ENCODE measurements around the gene NRBF2.

Gene NRBF2

GRCh38 chr10:63110940-63111339, 22.2 kb upstream of the NRBF2 start:
- no peak for TF ChIP-seq CTCF (conservative IDR thresholded peaks at IDR 0.05; ENCODE audit: low read length)
- H3K4me3 ChIP-seq (ENCODE audit: low read length), result no peak overlapping the region
- DNase-seq (ENCODE audit: low read depth), result no peak

GRCh38 chr10:63114031-63114814, 18.9 kb upstream of the NRBF2 start:
- no peak overlapping the region for H3K4me3 ChIP-seq (ENCODE audit: low read length)
- no peak for TF ChIP-seq CTCF (conservative IDR thresholded peaks at IDR 0.05; ENCODE audit: low read length)
- DNase-seq (ENCODE audit: low read depth), result peak; percentile 96

GRCh38 chr10:63115732-63116383, 17.3 kb upstream of the NRBF2 start:
- no peak overlapping the region for H3K4me3 ChIP-seq (ENCODE audit: low read length)
- peak; percentile 95 for DNase-seq (ENCODE audit: low read depth)
- peak; percentile 20 for TF ChIP-seq CTCF (conservative IDR thresholded peaks at IDR 0.05; ENCODE audit: low read length)

- no peak overlapping the region for H3K4me3 ChIP-seq (ENCODE audit: low read length)
- no peak for DNase-seq (ENCODE audit: low read depth)
- no peak for TF ChIP-seq CTCF (conservative IDR thresholded peaks at IDR 0.05; ENCODE audit: low read length)
Observed at GRCh38 chr10:63116452-63117072, 16.6 kb upstream of the NRBF2 start.

- TF ChIP-seq CTCF (conservative IDR thresholded peaks at IDR 0.05; ENCODE audit: low read length), result no peak
- DNase-seq (ENCODE audit: low read depth), result no peak
- no peak overlapping the region for H3K4me3 ChIP-seq (ENCODE audit: low read length)
Observed at GRCh38 chr10:63119041-63119440, 14.1 kb upstream of the NRBF2 start.

GRCh38 chr10:63120554-63120953, 12.6 kb upstream of the NRBF2 start:
- 0 out of 2 replicates have a peak, but pooled peaks have one; percentile 2 for TF ChIP-seq CTCF (conservative IDR thresholded peaks at IDR 0.05; ENCODE audit: low read length)
- no peak overlapping the region for H3K4me3 ChIP-seq (ENCODE audit: low read length)
- DNase-seq (ENCODE audit: low read depth), result peak; percentile 99
